ENCODE results near the gene ITPA. TPM values are rescaled to one million over a fixed set of nuclear protein-coding genes. Genes with fewer than 3 reads are reported as not detected.

ITPA gene
- total RNA-seq, 1 experiment from 2014 or later: 77.3 TPM

DNA sequence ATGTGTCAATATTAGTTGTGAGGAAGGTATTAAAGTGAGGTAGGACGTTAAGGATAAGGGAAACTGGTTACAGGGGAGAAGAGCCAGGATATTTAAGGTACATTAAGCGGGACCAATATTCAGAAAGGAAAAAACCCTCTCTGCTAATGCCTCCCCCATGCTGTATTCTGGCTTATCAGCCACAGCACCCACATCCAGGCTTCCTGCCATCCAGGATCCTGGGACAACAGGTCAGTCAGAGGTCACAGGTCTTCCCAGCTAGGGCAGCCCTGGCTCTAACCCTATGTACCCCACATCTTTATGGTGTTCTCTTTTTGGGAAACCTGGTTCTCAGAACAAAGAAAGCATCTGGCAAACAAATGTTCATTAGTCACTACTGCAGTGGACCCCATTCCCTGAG, 10.1 kb upstream of the ITPA start:
- no peaks in the 10 kb centered on the region for H4K20me1 ChIP-seq (ENCODE audit: insufficient read depth)
- no peaks in the 10 kb centered on the region for H3K27me3 ChIP-seq (ENCODE audit: insufficient read depth, low read length)
- TF ChIP-seq EZH2 (IDR thresholded peaks at IDR 0.05) (no peak), YY1 (IDR thresholded peaks at IDR 0.05; ENCODE audit: extremely low read depth, insufficient replicate concordance, low read depth, low read length) (no peak), RAD21 (IDR thresholded peaks at IDR 0.05; ENCODE audit: low read depth) (no peak), SRF (IDR thresholded peaks at IDR 0.05; ENCODE audit: low read depth) (no peak), FOSL1 (IDR thresholded peaks at IDR 0.05; ENCODE audit: low read depth) (no peak), TCF7L2 (IDR thresholded peaks at IDR 0.05; ENCODE audit: borderline replicate concordance, extremely low read depth, insufficient read depth, insufficient read length) (no peak), MAX (IDR thresholded peaks at IDR 0.05) (no peak), JUND (IDR thresholded peaks at IDR 0.05) (no peak), SP1 (IDR thresholded peaks at IDR 0.05; ENCODE audit: low read depth) (no peak), ZFX (IDR thresholded peaks at IDR 0.05) (no peak), POLR2AphosphoS5 (IDR thresholded peaks at IDR 0.05; ENCODE audit: low read depth, low read length) (no peak), CTCF (IDR thresholded peaks at IDR 0.05 in 2 of 3, conservative IDR thresholded peaks at IDR 0.05 in 1 of 3; ENCODE audit: borderline replicate concordance in 1 of 3, insufficient read depth in 1 of 3, low read depth in 2 of 3, low read length in 2 of 3) (no peak), EGR1 (IDR thresholded peaks at IDR 0.05; ENCODE audit: low read depth) (no peak), ELF1 (IDR thresholded peaks at IDR 0.05; ENCODE audit: borderline replicate concordance, low read depth) (no peak), POLR2A (IDR thresholded peaks at IDR 0.05; ENCODE audit: borderline replicate concordance, extremely low read depth, insufficient read depth, insufficient read length) (no peak)
- TF ChIP-seq, protein P1, sequence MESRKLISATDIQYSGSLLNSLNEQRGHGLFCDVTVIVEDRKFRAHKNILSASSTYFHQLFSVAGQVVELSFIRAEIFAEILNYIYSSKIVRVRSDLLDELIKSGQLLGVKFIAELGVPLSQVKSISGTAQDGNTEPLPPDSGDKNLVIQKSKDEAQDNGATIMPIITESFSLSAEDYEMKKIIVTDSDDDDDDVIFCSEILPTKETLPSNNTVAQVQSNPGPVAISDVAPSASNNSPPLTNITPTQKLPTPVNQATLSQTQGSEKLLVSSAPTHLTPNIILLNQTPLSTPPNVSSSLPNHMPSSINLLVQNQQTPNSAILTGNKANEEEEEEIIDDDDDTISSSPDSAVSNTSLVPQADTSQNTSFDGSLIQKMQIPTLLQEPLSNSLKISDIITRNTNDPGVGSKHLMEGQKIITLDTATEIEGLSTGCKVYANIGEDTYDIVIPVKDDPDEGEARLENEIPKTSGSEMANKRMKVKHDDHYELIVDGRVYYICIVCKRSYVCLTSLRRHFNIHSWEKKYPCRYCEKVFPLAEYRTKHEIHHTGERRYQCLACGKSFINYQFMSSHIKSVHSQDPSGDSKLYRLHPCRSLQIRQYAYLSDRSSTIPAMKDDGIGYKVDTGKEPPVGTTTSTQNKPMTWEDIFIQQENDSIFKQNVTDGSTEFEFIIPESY (IDR thresholded peaks at IDR 0.05; ENCODE audit: extremely low read depth, insufficient replicate concordance, low read length): no peak
- H3K4me1 ChIP-seq (ENCODE audit: control insufficient read depth in 1 of 2, insufficient read depth in 2 of 2, low read length in 2 of 2): peaks cover 4 to 9% of the 10 kb centered on the region in 2 experiments; a peak in 2 of 4 replicates
- H3K36me3 ChIP-seq (ENCODE audit: control insufficient read depth in 1 of 2, insufficient read depth in 2 of 2, low read length in 2 of 2): peaks cover 28 to 35% of the 10 kb centered on the region in 2 experiments; a peak in 3 of 4 replicates
- H3K4me3 ChIP-seq (replicated peaks in 1 of 2; ENCODE audit: low read depth in 1 of 2, low read length in 2 of 2): no peak overlapping the region
- BruUV-seq (replicated peaks): no TSS peak
- intact Hi-C loops (cut with micrococcal nuclease): no loop called here
- H3K27ac ChIP-seq (ENCODE audit: low read depth, low read length): no peak overlapping the region
- ChIA-PET CTCF (no interaction called here), POLR2A (no interaction called here), RAD21 (ENCODE audit: low non-redundant PET in 1 of 2, low total read pairs in 2 of 2, uncharacterized antibody in 2 of 2, unreplicated experiment in 2 of 2) (no interaction called here)
- DNase-seq (ENCODE audit: low read depth, low spot score) (no peak), ATAC-seq (no peak)
- H3K9me3 ChIP-seq (ENCODE audit: control insufficient read depth in 1 of 2, insufficient read depth in 1 of 2, low read depth in 1 of 2, low read length in 2 of 2): no peaks in the 10 kb centered on the region
- H3K4me2 ChIP-seq (ENCODE audit: low read length): no peak overlapping the region
- H3K9ac ChIP-seq (ENCODE audit: low read length): no peak overlapping the region
- no peak overlapping the region for H2AFZ ChIP-seq (ENCODE audit: low read depth, low read length, poor library complexity, severe bottlenecking)
- H3K9me2 ChIP-seq (ENCODE audit: insufficient read depth): no peaks in the 10 kb centered on the region
- peaks cover 23% of the 10 kb centered on the region for H3K79me2 ChIP-seq (ENCODE audit: insufficient read depth, low read length)

Measured in HCT116 (cell line).